Naive thymus-derived CD8-positive, alpha-beta T cell (primary cell): Measurements from ENCODE around the gene MMP1. TPM values are rescaled to one million over a fixed set of nuclear protein-coding genes. Genes with fewer than 3 reads are reported as not detected.

Experiments used
- ATAC-seq, 2 donors: fragments of 150-1000 bp; cut with Tn5 transposase in 1 of 2; sonication (Bioruptor Pico), chemical (Tn5 transposase) in 1 of 2; 1 replicate in 1 of 2; 2 replicates in 1 of 2; pipeline ENCODE4 v1.10.0; 2021; ENCODE audit warnings: mild to moderate bottlenecking in 2 of 2, moderate library complexity in 2 of 2
- POLR2A ChIA-PET: fragments of 350-600 bp; sonication (Branson Sonifier 250); formaldehyde crosslinking; loops from one replicate; lab custom pipeline; 2021; ENCODE audit warnings: antibody characterized with exemption; lab: Charles Lee
- DNase-seq, 10 donors: peaks; one replicate each; pipeline versions ENCODE4 v3.0.0 to v3.0.0-alpha.2; 2020 to 2022
- H3K27ac Mint-ChIP-seq, 10 donors: one replicate each; pipeline ENCODE4 v1.8.0; 2020 to 2022; ENCODE audit warnings: mild to moderate bottlenecking in 10 of 10, mixed read lengths in 10 of 10, moderate library complexity in 4 of 10, inconsistent platforms in 1 of 10
- H3K27me3 Mint-ChIP-seq, 5 donors: one replicate each; pipeline ENCODE4 v1.8.0; 2021 to 2022; ENCODE audit warnings: mixed read lengths in 5 of 5
- H3K36me3 Mint-ChIP-seq, 3 donors: one replicate each; pipeline ENCODE4 v1.8.0; 2020 to 2022; ENCODE audit warnings: mixed read lengths in 3 of 3, mild to moderate bottlenecking in 2 of 3, inconsistent platforms in 1 of 3
- H3K4me1 Mint-ChIP-seq, 4 donors: one replicate each; pipeline ENCODE4 v1.8.0; 2021 to 2022; ENCODE audit warnings: mixed read lengths in 4 of 4
- H3K4me3 Mint-ChIP-seq, 10 donors: one replicate each; pipeline ENCODE4 v1.8.0; 2020 to 2022; ENCODE audit warnings: mild to moderate bottlenecking in 10 of 10, mixed read lengths in 10 of 10, moderate library complexity in 6 of 10, inconsistent platforms in 1 of 10
- H3K9me3 Mint-ChIP-seq, 9 donors: one replicate each; pipeline ENCODE4 v1.8.0; 2020 to 2022; ENCODE audit warnings: mixed read lengths in 9 of 9, mild to moderate bottlenecking in 3 of 9, inconsistent platforms in 1 of 9, moderate library complexity in 1 of 9
- polyA plus RNA-seq, 3 donors: library from polyadenylated mRNA; unstranded; fragments of 300-500 nt; fragmentation: Illumina TruSeq; gene quantifications; one replicate each; pipeline ENCODE4 v1.2.3, GENCODE V29; 2021
- total RNA-seq, 8 experiments: library from RNA in 2 of 8; stranded (reverse) in 2 of 8; gene quantifications; one replicate each; pipeline ENCODE4 v1.2.3 and lab custom pipeline; 2021 to 2026

MMP1 gene
- total and polyA plus RNA-seq, 5 experiments from 2014 or later = not detected

DNA sequence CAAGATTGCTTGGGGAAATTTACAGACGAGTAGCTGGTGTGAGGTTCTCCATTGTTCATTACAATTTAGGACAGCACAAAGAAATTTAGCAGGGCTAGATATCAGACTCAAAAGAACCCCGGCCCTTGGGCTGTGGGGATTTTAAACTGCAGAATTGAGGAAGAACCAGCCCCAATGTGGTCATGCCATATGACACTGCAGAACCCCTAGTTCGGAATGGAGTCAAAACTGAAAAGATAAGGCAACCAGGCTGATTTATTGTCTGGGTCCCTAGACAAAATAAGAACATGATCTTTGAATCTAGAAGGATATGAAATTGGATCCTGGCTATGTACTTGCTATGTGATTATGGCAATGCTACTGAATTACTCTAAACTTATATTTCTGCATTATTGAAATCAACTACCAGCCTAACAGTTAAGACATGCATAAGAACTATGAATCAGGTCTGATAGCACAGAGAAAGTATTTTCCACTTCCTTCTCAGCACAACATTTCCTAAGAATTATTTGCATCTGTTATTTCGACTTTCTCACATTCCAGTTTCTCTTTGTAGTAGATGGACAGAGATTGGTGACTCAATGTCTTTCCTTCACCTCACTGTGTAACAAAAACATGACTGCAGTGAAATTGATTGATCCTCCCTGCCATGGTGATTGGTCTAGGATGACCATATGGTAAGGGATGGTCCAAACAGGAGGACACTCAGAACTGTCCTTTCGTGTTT is 32.2 kb upstream of the MMP1 start:
- H3K9me3 Mint-ChIP-seq = peaks cover 0 to 8% (median 1%) of the 10 kb centered on the region in 9 donors
- no peak overlapping the region for H3K4me3 Mint-ChIP-seq
- H3K4me1 Mint-ChIP-seq = peaks cover 0 to 3% (median 0%) of the 10 kb centered on the region in 4 donors
- DNase-seq (no peak), ATAC-seq (no peak)
- H3K27ac Mint-ChIP-seq = no peak overlapping the region
- peaks cover 32 to 69% (median 36%) of the 10 kb centered on the region in 5 donors for H3K27me3 Mint-ChIP-seq
- H3K36me3 Mint-ChIP-seq = peaks cover 0 to 1% (median 0%) of the 10 kb centered on the region in 3 donors
- POLR2A ChIA-PET = no interaction called here

DNA sequence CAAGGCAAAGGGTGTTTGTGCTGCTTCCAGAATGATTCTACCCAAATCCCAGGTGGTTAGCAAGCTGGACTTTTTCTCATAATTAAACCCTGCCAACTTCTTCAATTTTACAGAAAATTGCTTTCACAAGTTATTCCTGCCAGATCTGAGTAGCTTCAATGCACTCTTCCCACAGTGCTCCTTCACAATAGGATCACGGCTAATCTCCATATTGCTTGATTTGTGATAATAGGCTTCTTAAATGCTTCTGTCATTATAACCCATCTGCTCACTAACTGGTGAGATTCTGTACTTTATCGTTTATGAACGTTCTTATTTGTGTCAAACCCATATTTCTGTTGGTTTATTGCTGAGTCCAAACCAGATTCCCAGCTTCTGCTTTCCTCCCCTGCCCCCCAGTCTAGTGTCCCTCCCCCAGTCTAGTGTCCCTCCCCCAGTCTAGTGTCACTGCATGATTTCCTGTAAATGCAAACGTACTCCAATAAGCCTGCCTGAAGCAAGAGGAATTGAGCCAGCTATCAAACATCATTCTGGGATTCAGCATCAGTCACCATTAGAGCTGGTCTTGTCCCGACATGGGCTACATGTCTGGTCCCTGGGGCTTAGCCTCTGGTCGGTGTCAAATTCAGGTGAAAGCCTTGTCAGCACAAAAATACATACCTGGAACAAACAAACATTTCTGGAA is 31.5 kb upstream of the MMP1 start:
- Mint-ChIP-seq H3K27me3 (peaks cover 30 to 62% (median 32%) of the 10 kb centered on the region in 5 donors), H3K4me3 (no peak overlapping the region), H3K4me1 (peaks cover 0 to 3% (median 0%) of the 10 kb centered on the region in 4 donors), H3K36me3 (peaks cover 0 to 1% (median 0%) of the 10 kb centered on the region in 3 donors), H3K9me3 (peaks cover 0 to 4% (median 1%) of the 10 kb centered on the region in 9 donors), H3K27ac (no peak overlapping the region)
- POLR2A ChIA-PET = no interaction called here
- DNase-seq (no peak), ATAC-seq (no peak)

DNA sequence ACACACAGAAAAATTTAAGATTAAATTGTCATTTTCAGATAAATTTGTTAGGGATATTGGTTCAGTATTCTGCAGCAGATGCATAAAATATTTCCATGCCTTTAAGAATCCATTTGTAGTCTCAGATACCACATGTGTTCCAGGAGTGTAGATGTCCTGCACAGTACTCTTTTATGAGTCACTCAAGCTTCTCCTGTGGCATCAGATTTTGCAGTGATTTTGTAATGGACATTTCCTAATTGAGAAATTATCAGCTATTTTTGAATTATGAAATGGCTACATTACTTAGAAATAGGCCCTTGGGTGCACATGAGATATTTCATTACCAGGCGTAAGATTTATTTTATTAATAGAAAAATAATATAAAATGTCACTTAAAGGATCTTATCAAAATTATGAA is 26.6 kb upstream of the MMP1 start:
- Mint-ChIP-seq H3K4me3 (no peak overlapping the region), H3K9me3 (peaks cover 0 to 5% (median 0%) of the 10 kb centered on the region in 9 donors), H3K4me1 (no peaks in the 10 kb centered on the region), H3K27me3 (peaks cover 11 to 24% (median 14%) of the 10 kb centered on the region in 5 donors), H3K27ac (no peak overlapping the region), H3K36me3 (no peaks in the 10 kb centered on the region)
- POLR2A ChIA-PET = no interaction called here
- DNase-seq (no peak), ATAC-seq (no peak)

DNA sequence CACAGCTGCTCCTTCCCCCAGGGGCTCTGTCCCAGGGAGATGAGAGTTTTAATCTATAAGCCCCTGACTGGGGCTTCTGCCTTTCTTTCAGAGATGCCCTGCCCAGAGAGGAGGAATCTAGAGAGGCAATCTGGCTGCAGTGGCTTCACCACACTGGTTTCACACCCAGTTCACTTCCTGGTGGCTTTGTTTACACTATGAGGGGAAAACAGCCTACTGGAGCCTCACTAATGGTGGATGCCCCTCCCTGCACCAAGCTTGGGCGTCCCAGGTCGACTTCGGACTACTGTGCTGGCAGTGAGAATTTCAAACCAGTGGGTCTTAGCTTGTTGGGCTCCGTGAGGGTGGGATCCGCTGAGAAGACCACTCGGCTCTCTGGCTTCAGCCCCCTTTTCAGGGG is 21.5 kb upstream of the MMP1 start:
- DNase-seq (no peak), ATAC-seq (no peak)
- peaks cover 6 to 37% (median 18%) of the 10 kb centered on the region in 9 donors for H3K9me3 Mint-ChIP-seq
- H3K27ac Mint-ChIP-seq = no peak overlapping the region
- no peak overlapping the region for H3K4me3 Mint-ChIP-seq
- H3K27me3 Mint-ChIP-seq = peaks cover 0 to 17% (median 0%) of the 10 kb centered on the region in 5 donors
- POLR2A ChIA-PET = no interaction called here
- no peaks in the 10 kb centered on the region for H3K4me1 Mint-ChIP-seq
- H3K36me3 Mint-ChIP-seq = peaks cover 0 to 14% (median 3%) of the 10 kb centered on the region in 3 donors

DNA sequence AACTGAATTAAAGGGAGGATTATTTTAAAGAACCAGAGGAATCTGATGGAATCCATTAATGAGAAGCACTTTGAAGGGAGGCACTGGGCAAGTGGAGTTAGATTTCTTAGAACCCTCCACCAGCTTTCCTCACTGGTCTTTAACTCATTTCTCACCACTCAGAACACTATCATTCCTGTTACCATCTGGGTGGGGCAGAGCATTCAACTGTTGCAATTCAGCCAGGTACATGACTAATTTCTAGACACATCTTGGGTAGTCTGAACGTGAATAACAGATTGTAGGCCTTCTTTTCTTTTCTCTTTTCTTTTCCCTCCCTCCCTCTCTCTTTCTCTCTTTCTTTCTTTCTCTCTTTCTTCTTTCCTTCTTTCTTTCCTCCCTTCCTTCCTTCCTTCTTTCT is 15.5 kb upstream of the MMP1 start:
- Mint-ChIP-seq H3K4me1 (no peaks in the 10 kb centered on the region), H3K9me3 (peaks cover 6 to 35% (median 16%) of the 10 kb centered on the region in 9 donors), H3K27me3 (peaks cover 0 to 22% (median 12%) of the 10 kb centered on the region in 5 donors), H3K27ac (no peak overlapping the region), H3K4me3 (no peak overlapping the region), H3K36me3 (peaks cover 0 to 12% (median 4%) of the 10 kb centered on the region in 3 donors)
- POLR2A ChIA-PET = no interaction called here
- DNase-seq (no peak), ATAC-seq (no peak)

DNA sequence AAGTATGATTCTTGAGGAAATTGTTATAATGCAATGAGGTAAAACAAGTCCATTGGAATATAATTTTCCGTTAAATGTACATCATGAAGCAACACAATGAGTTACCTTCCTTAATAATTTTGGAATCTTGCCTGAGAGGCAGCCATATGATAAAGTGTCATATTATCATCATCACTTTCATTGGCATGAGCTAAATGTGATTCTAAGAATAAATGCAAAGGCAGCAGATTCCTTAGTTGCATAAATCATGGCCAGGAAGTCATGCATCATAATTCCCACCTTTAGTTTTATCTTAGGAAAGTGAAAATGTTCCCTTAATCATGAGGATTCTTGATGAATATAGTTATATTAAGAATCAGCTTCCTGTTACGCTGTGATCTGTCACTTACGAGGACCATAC is 14.2 kb upstream of the MMP1 start:
- H3K4me3 Mint-ChIP-seq = no peak overlapping the region
- DNase-seq (no peak), ATAC-seq (no peak)
- H3K36me3 Mint-ChIP-seq = peaks cover 0 to 7% (median 3%) of the 10 kb centered on the region in 3 donors
- H3K27me3 Mint-ChIP-seq = peaks cover 0 to 31% (median 21%) of the 10 kb centered on the region in 5 donors
- no peaks in the 10 kb centered on the region for H3K4me1 Mint-ChIP-seq
- H3K27ac Mint-ChIP-seq = no peak overlapping the region
- POLR2A ChIA-PET = no interaction called here
- H3K9me3 Mint-ChIP-seq = peaks cover 4 to 24% (median 11%) of the 10 kb centered on the region in 9 donors

DNA sequence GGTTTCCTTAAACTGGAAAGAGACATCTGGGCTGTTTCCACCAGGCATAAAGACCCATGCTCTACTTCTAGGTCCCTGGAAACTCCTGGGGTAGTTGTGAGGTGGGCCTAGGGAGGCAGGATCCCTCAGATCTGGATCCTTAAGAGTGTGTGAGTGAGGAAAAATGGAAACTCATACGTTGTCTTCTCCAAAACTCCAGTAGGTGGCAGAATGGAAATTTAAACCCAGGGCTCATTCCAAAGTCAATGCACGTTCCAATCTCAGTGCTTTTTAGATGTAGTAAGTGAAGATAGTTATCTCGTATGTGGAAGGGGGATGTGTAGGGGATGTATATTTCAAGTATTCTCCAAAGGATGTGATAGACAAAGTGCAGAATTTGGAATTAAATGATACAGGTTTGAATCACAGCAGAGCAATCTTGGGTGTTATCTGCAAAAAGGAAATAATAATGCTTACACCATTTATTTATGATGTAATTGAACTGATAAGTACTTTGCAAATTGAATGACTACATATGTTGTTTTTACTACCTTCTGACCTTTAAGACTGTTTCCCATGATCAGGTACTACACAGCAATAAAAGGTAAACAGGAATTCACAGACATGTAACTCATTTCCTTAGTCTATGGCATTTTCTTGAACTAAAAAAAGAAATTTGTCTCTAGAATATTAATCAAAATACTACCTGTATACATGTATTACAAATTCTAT is 13.1 kb upstream of the MMP1 start:
- peaks cover under 1 to 15% (median 6%) of the 10 kb centered on the region in 9 donors for H3K9me3 Mint-ChIP-seq
- no peak for DNase-seq
- no peak overlapping the region for H3K27ac Mint-ChIP-seq
- H3K27me3 Mint-ChIP-seq = peaks cover 0 to 31% (median 16%) of the 10 kb centered on the region in 5 donors
- peaks cover 0 to 3% (median 0%) of the 10 kb centered on the region in 3 donors for H3K36me3 Mint-ChIP-seq
- POLR2A ChIA-PET = no interaction called here
- no peak for ATAC-seq
- H3K4me3 Mint-ChIP-seq = no peak overlapping the region
- H3K4me1 Mint-ChIP-seq = no peaks in the 10 kb centered on the region

DNA sequence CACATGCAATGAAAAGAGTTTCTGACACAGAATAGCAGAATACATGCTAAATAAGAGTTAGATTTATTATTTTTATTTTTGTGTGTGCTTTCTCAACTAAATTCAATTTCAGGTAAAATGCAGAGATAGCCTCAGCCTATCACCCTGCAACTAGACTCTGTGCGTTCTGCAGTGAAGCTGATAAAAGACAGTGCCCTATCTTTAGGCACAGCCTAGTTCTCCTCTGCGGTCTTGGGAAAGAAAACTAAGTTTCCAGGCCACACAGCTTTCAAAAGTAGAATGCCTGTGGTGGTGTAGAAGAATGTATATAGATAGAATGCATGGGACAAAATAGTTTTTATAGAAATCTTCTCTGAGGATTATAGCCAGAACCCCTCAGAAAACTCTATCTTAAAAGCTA is 12.0 kb upstream of the MMP1 start:
- POLR2A ChIA-PET = no interaction called here
- H3K4me3 Mint-ChIP-seq = no peak overlapping the region

DNA sequence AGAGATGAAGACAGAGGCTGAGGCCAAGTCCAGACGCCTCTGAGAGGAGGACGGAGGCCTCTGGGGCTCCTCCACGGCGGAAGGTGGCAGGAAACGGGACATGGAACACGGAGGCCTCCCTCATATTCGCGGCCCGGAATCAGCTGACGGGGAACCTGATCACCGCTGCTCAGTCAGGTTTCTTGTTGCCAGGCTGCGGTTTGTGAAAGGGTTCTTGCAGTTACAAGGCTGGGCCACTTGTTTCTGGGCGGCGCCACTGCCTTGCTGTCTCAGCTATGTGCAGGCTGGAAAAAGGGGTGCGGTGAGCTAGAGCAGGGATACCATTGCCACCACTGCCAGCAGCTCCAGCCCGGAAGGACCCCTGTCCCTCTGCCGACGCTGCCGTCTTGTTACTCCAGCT is 10.0 kb upstream of the MMP1 start:
- Mint-ChIP-seq H3K4me1 (no peaks in the 10 kb centered on the region), H3K9me3 (peaks cover 0 to 2% (median 0%) of the 10 kb centered on the region in 9 donors), H3K36me3 (no peaks in the 10 kb centered on the region), H3K4me3 (no peak overlapping the region), H3K27me3 (peaks cover 5 to 53% (median 29%) of the 10 kb centered on the region in 5 donors), H3K27ac (no peak overlapping the region)
- ATAC-seq (no peak), DNase-seq (no peak)
- POLR2A ChIA-PET = no interaction called here

More for the DNA sequence above, 12.0 kb upstream of the MMP1 start:
- H3K27ac Mint-ChIP-seq = no peak overlapping the region
- peaks cover 0 to 3% (median 0%) of the 10 kb centered on the region in 3 donors for H3K36me3 Mint-ChIP-seq
- ATAC-seq = no peak
- DNase-seq = no peak
- H3K27me3 Mint-ChIP-seq = peaks cover under 1 to 34% (median 16%) of the 10 kb centered on the region in 5 donors
- H3K4me1 Mint-ChIP-seq = no peaks in the 10 kb centered on the region
- peaks cover 0 to 11% (median 0%) of the 10 kb centered on the region in 9 donors for H3K9me3 Mint-ChIP-seq

DNA sequence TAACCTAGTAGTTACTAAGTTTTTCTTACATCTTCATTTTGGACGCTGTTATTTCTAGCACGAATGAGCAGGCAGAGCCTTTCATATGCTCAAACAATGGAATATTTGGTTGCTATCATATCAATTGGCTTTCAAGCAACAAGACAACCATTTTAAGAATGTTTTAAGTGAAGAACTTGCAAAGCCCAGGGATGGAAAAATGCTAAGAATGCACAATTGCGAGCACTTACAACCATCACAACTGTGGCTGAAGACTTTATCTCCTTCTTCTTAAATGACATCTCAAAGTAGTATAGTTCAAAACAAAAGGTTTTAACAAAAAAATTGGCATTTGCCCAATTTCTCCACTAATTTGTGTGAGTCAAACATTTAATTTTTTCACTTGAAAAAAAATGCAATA is 8.3 kb upstream of the MMP1 start:
- DNase-seq (no peak), ATAC-seq (no peak)
- Mint-ChIP-seq H3K27me3 (peaks cover 7 to 52% (median 29%) of the 10 kb centered on the region in 5 donors), H3K36me3 (no peaks in the 10 kb centered on the region), H3K4me1 (no peaks in the 10 kb centered on the region), H3K27ac (no peak overlapping the region), H3K9me3 (peaks cover 0 to 2% (median 0%) of the 10 kb centered on the region in 9 donors), H3K4me3 (no peak overlapping the region)
- POLR2A ChIA-PET = no interaction called here

DNA sequence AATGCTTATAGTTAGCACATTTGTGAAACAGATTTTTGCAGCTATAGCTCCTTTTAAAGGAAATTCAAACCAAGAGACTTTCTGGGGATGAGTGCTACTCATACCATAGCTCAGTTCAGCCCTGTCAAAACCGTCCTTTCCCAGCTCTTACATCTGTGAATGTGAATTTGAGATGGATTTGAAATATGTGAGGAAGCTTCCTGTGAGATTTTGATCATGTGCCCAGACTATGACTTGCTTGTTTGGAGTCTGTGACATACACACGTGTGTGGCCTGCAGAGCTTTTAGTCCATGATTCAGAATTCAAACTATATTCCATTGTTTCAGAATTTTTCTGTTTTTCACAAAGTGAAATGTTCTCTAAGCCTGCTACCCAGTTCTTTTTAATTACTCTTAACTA is 4.4 kb upstream of the MMP1 start:
- Mint-ChIP-seq H3K4me3 (no peak overlapping the region), H3K27ac (no peak overlapping the region), H3K27me3 (peaks cover 8 to 28% (median 13%) of the 10 kb centered on the region in 5 donors), H3K36me3 (no peaks in the 10 kb centered on the region), H3K9me3 (no peaks in the 10 kb centered on the region), H3K4me1 (no peaks in the 10 kb centered on the region)
- ATAC-seq = no peak
- no peak for DNase-seq
- POLR2A ChIA-PET = no interaction called here

DNA sequence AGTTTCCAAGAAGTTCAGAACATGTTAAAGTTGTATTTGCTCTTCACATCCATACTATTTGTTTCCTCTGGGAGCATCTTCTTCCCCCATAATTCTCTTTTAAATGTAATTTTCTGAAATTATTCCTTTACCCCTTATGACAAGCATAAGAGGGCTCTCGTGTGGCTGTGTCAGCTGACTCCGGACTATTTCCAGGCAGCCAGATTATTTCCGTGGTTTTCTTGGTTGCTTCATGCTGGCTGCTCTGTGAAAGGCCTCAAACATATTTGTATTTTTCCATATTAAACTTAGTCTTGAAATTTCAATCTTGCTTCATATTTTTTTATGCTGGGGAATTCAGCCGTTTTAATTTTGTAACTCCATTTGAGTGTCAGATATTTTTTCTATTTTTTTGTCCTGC is 2.8 kb upstream of the MMP1 start:
- DNase-seq = no peak
- H3K27ac Mint-ChIP-seq = no peak overlapping the region
- POLR2A ChIA-PET = no interaction called here
- no peak for ATAC-seq
- no peaks in the 10 kb centered on the region for H3K9me3 Mint-ChIP-seq
- peaks cover 8 to 28% (median 13%) of the 10 kb centered on the region in 5 donors for H3K27me3 Mint-ChIP-seq
- no peaks in the 10 kb centered on the region for H3K4me1 Mint-ChIP-seq
- H3K4me3 Mint-ChIP-seq = no peak overlapping the region
- H3K36me3 Mint-ChIP-seq = no peaks in the 10 kb centered on the region
